Measurements from ENCODE around the gene CCNH. TPM values are rescaled to one million over a fixed set of nuclear protein-coding genes. Genes with fewer than 3 reads are reported as not detected.

CCNH gene
- total RNA-seq, 1 donor from 2014 or later, result 23.1 TPM

DNA sequence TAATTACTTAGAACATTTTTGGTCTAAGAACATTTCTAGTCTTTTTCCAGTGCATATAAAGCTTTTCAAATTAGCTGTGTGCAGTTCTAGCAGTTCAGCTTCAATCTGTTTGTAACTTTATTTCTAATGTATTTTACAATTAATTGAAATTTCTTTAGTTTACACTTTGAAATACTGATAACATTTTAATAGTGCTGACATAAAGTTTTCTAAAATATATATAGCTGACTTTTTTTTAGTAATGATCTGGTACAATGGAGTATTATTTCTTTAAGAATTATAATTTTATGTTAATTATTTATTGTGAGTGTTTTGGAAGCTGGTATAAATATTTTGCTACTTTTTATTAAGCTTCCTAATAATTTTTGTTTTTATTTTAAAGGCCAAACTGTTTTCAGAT is 43.3 kb downstream of the CCNH start:
- TF ChIP-seq, protein P1, sequence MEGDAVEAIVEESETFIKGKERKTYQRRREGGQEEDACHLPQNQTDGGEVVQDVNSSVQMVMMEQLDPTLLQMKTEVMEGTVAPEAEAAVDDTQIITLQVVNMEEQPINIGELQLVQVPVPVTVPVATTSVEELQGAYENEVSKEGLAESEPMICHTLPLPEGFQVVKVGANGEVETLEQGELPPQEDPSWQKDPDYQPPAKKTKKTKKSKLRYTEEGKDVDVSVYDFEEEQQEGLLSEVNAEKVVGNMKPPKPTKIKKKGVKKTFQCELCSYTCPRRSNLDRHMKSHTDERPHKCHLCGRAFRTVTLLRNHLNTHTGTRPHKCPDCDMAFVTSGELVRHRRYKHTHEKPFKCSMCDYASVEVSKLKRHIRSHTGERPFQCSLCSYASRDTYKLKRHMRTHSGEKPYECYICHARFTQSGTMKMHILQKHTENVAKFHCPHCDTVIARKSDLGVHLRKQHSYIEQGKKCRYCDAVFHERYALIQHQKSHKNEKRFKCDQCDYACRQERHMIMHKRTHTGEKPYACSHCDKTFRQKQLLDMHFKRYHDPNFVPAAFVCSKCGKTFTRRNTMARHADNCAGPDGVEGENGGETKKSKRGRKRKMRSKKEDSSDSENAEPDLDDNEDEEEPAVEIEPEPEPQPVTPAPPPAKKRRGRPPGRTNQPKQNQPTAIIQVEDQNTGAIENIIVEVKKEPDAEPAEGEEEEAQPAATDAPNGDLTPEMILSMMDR (IDR thresholded peaks at IDR 0.05), result no peak
- H3K27me3 Mint-ChIP-seq (ENCODE audit: low read depth), result no peaks in the 10 kb centered on the region
- H3K36me3 Mint-ChIP-seq (ENCODE audit: low read depth), result peaks cover 24% of the 10 kb centered on the region
- no peak for DNase-seq (ENCODE audit: low spot score)
- H3K4me3 Mint-ChIP-seq (ENCODE audit: unreplicated experiment), result no peak overlapping the region
- H3K9me3 Mint-ChIP-seq (ENCODE audit: low read depth), result no peaks in the 10 kb centered on the region
- no peak overlapping the region for H3K27ac Mint-ChIP-seq (ENCODE audit: unreplicated experiment)
- peaks cover 4% of the 10 kb centered on the region for H3K4me1 Mint-ChIP-seq (ENCODE audit: low read depth)

DNA sequence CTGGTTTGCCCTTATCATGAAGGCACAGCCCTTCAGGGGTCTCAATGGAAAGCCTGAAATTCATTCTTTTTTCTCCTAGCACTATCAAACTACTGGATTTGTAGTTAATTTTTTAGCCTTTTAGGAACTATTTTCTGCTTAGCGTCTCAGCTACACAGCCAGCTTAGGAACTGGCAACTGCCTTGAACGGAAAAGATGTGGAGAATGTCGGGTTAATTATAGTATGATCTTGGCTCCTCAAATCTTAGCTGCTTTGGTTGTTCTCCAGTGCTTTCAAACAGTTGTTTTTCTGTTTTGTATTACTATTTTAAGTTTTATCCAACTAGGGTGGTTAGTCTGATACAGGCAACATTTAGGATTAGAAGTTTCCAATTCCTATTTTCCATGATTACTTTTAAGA is 44.1 kb downstream of the CCNH start:
- H3K4me3 Mint-ChIP-seq (ENCODE audit: unreplicated experiment), result no peak overlapping the region
- peaks cover 4% of the 10 kb centered on the region for H3K4me1 Mint-ChIP-seq (ENCODE audit: low read depth)
- H3K9me3 Mint-ChIP-seq (ENCODE audit: low read depth), result no peaks in the 10 kb centered on the region
- no peak overlapping the region for H3K27ac Mint-ChIP-seq (ENCODE audit: unreplicated experiment)
- no peaks in the 10 kb centered on the region for H3K27me3 Mint-ChIP-seq (ENCODE audit: low read depth)
- no peak for DNase-seq (ENCODE audit: low spot score)
- TF ChIP-seq, protein P1 (IDR thresholded peaks at IDR 0.05), result no peak
- H3K36me3 Mint-ChIP-seq (ENCODE audit: low read depth), result peaks cover 25% of the 10 kb centered on the region

DNA sequence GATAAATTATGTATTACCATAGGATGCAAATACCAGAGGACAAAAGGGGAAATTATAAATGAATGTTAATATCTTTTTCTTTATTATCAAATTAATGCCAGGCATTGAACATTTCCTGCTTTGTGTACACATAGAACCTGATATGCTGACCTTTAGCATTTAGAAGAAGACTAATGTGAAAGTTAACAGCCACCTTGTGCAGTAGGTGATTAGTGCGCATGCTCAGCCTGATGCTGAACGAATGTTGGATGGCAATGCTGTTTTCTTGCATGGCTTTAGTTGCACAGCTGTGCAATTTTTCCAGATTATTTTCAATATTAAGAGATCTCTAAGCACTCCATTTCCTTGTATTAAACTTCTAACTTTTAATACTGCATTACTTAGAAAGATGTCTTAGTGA is 45.5 kb downstream of the CCNH start:
- peaks cover 17% of the 10 kb centered on the region for H3K36me3 Mint-ChIP-seq (ENCODE audit: low read depth)
- TF ChIP-seq, protein P1 (IDR thresholded peaks at IDR 0.05), result no peak
- H3K27me3 Mint-ChIP-seq (ENCODE audit: low read depth), result no peaks in the 10 kb centered on the region
- no peak overlapping the region for H3K27ac Mint-ChIP-seq (ENCODE audit: unreplicated experiment)
- no peaks in the 10 kb centered on the region for H3K9me3 Mint-ChIP-seq (ENCODE audit: low read depth)
- DNase-seq (ENCODE audit: low spot score), result no peak
- peaks cover 4% of the 10 kb centered on the region for H3K4me1 Mint-ChIP-seq (ENCODE audit: low read depth)
- no peak overlapping the region for H3K4me3 Mint-ChIP-seq (ENCODE audit: unreplicated experiment)

DNA sequence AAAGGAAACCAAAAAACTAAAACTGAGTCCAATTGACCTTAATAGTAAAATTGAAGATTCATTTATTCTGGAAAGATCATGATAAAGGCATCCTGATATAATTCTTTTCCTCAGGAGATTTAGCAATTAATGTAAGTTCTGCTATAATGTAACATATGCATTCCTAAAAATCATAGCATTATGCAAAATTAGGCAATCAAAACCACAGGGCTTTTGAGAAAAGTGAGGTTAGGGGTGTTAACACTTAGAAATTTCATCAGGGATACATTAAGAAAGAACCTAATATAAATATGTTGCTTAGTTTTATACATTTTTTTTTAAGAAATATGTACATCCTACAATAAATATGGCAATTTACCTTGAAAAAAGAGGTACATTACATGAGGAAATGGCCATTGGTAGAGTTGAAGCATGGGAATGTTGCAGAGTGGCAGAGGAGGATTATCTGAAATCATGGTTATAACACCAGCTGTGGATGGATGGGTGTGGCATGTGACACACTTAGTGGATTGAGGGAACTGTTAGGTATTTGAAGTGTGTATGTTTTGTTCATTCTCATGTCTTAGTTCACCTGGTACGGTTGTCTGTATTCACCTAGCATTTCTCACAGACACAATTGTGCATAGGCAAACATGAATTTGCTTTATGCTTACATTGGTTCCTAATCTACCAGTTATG is 51.1 kb downstream of the CCNH start:
- no peaks in the 10 kb centered on the region for H3K27me3 Mint-ChIP-seq (ENCODE audit: low read depth)
- peaks cover 8% of the 10 kb centered on the region for H3K4me1 Mint-ChIP-seq (ENCODE audit: low read depth)
- TF ChIP-seq, protein P1 (IDR thresholded peaks at IDR 0.05), result no peak
- no peaks in the 10 kb centered on the region for H3K9me3 Mint-ChIP-seq (ENCODE audit: low read depth)
- DNase-seq (ENCODE audit: low spot score), result no peak
- no peak overlapping the region for H3K4me3 Mint-ChIP-seq (ENCODE audit: unreplicated experiment)
- H3K27ac Mint-ChIP-seq (ENCODE audit: unreplicated experiment), result peak overlapping the region; percentile 64
- H3K36me3 Mint-ChIP-seq (ENCODE audit: low read depth), result peaks cover 14% of the 10 kb centered on the region

DNA sequence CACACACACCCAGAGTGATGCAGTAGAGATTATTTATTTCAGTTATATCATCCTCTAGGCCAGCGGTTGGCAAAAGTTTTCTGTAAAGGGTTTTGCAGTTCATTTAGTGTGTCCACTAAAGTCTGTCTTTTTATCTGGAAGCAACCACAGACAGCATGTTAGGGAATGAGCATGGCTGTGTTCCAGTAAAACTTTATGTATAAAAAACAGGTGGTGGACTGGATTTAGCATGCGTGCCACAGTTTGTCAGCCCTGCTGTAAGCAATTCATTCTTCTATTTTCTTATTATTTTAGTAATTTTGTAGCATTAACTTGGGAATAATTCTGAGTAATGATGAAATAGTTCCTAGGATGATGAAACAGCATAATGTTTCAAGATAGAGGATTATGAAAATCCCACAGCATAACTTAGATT is 51.7 kb downstream of the CCNH start:
- Mint-ChIP-seq H3K27me3 (ENCODE audit: low read depth) (no peaks in the 10 kb centered on the region), H3K4me1 (ENCODE audit: low read depth) (peaks cover 8% of the 10 kb centered on the region), H3K9me3 (ENCODE audit: low read depth) (no peaks in the 10 kb centered on the region), H3K27ac (ENCODE audit: unreplicated experiment) (peak overlapping the region; percentile 64), H3K36me3 (ENCODE audit: low read depth) (peaks cover 11% of the 10 kb centered on the region), H3K4me3 (ENCODE audit: unreplicated experiment) (no peak overlapping the region)
- no peak for DNase-seq (ENCODE audit: low spot score)
- TF ChIP-seq, protein P1 (IDR thresholded peaks at IDR 0.05), result no peak

Measured in chondrocyte (in vitro differentiated cells).